Naive B cell (primary cell): ENCODE results near the gene MAPK8. TPM values are rescaled to one million over a fixed set of nuclear protein-coding genes. Genes with fewer than 3 reads are reported as not detected.

Experiments
- ATAC-seq, 2 donors: fragments of 150-1000 bp; cut with Tn5 transposase; 2 replicates each; pipeline ENCODE4 v1.10.0; 2021; ENCODE audit warnings: low read depth in 2 of 2, mild to moderate bottlenecking in 2 of 2, moderate library complexity in 2 of 2
- DNase-seq: peaks from one replicate; pipeline ENCODE4 v3.0.0; 2022
- H3K27ac Mint-ChIP-seq, 6 donors: one replicate each; pipeline ENCODE4 v1.8.0; 2020 to 2022; ENCODE audit warnings: mild to moderate bottlenecking in 6 of 6, mixed read lengths in 6 of 6, moderate library complexity in 5 of 6, inconsistent platforms in 2 of 6
- H3K27me3 Mint-ChIP-seq, 3 donors: one replicate each; pipeline ENCODE4 v1.8.0; 2021 to 2022; ENCODE audit warnings: mixed read lengths in 3 of 3, mild to moderate bottlenecking in 1 of 3
- H3K36me3 Mint-ChIP-seq, 2 donors: one replicate each; pipeline ENCODE4 v1.8.0; 2020 to 2022; ENCODE audit warnings: mixed read lengths in 2 of 2, inconsistent platforms in 1 of 2, mild to moderate bottlenecking in 1 of 2
- H3K4me1 Mint-ChIP-seq, 3 donors: one replicate each; pipeline ENCODE4 v1.8.0; 2020 to 2022; ENCODE audit warnings: mixed read lengths in 3 of 3, inconsistent platforms in 1 of 3, mild to moderate bottlenecking in 1 of 3, moderate library complexity in 1 of 3
- H3K4me3 Mint-ChIP-seq, 8 donors: one replicate each; pipeline ENCODE4 v1.8.0; 2020 to 2022; ENCODE audit warnings: mild to moderate bottlenecking in 8 of 8, mixed read lengths in 8 of 8, moderate library complexity in 8 of 8, inconsistent platforms in 2 of 8
- H3K9me3 Mint-ChIP-seq, 7 donors: one replicate each; pipeline ENCODE4 v1.8.0; 2020 to 2022; ENCODE audit warnings: mixed read lengths in 7 of 7, mild to moderate bottlenecking in 5 of 7, inconsistent platforms in 2 of 7, moderate library complexity in 1 of 7
- polyA plus RNA-seq, 6 donors: library from polyadenylated mRNA; unstranded; fragments of 300-500 nt; fragmentation: Illumina TruSeq; gene quantifications; one replicate each; pipeline ENCODE4 v1.2.3, GENCODE V29; 2021; ENCODE audit warnings: low read depth in 6 of 6

MAPK8 gene
- polyA plus RNA-seq, 6 donors from 2014 or later, result 7.0 to 25.8 (median 22.1) TPM

- no peaks in the 10 kb centered on the region for H3K9me3 Mint-ChIP-seq
- no peaks in the 10 kb centered on the region for H3K36me3 Mint-ChIP-seq
- H3K27ac Mint-ChIP-seq, result no peak overlapping the region
- peaks cover 0 to 20% (median 0%) of the 10 kb centered on the region in 3 donors for H3K27me3 Mint-ChIP-seq
- H3K4me3 Mint-ChIP-seq, result no peak overlapping the region
- no peak for ATAC-seq
- DNase-seq, result no peak
- peaks cover 0 to 6% (median 0%) of the 10 kb centered on the region in 3 donors for H3K4me1 Mint-ChIP-seq
These were observed 139.5 kb downstream of the MAPK8 start for GRCh38 chr10:48445932-48446331.

- H3K27me3 Mint-ChIP-seq, result peaks cover 0 to 20% (median 0%) of the 10 kb centered on the region in 3 donors
- no peak overlapping the region for H3K4me3 Mint-ChIP-seq
- no peaks in the 10 kb centered on the region for H3K9me3 Mint-ChIP-seq
- no peak for DNase-seq
- H3K36me3 Mint-ChIP-seq, result no peaks in the 10 kb centered on the region
- H3K4me1 Mint-ChIP-seq, result peaks cover 0 to 6% (median 0%) of the 10 kb centered on the region in 3 donors
- H3K27ac Mint-ChIP-seq, result no peak overlapping the region
- ATAC-seq, result no peak
These were observed 140.3 kb downstream of the MAPK8 start for GRCh38 chr10:48446785-48447184.

GRCh38 chr10:48447356-48448215 is 141.1 kb downstream of the MAPK8 start:
- H3K4me3 Mint-ChIP-seq, result no peak overlapping the region
- H3K9me3 Mint-ChIP-seq, result no peaks in the 10 kb centered on the region
- peaks cover 0 to 6% (median 0%) of the 10 kb centered on the region in 3 donors for H3K4me1 Mint-ChIP-seq
- H3K27me3 Mint-ChIP-seq, result peaks cover 0 to 20% (median 0%) of the 10 kb centered on the region in 3 donors
- no peaks in the 10 kb centered on the region for H3K36me3 Mint-ChIP-seq
- ATAC-seq (no peak), DNase-seq (no peak)
- peak overlapping the region in 1 of 6 donors; percentile 76 for H3K27ac Mint-ChIP-seq

- peaks cover 0 to 20% (median 0%) of the 10 kb centered on the region in 3 donors for H3K27me3 Mint-ChIP-seq
- no peak overlapping the region for H3K27ac Mint-ChIP-seq
- H3K4me3 Mint-ChIP-seq, result no peak overlapping the region
- no peaks in the 10 kb centered on the region for H3K9me3 Mint-ChIP-seq
- H3K4me1 Mint-ChIP-seq, result peaks cover 0 to 6% (median 0%) of the 10 kb centered on the region in 3 donors
- DNase-seq (no peak), ATAC-seq (no peak)
- H3K36me3 Mint-ChIP-seq, result no peaks in the 10 kb centered on the region
These were observed 142.3 kb downstream of the MAPK8 start for GRCh38 chr10:48448796-48449195.

- no peak overlapping the region for H3K27ac Mint-ChIP-seq
- no peaks in the 10 kb centered on the region for H3K36me3 Mint-ChIP-seq
- H3K4me3 Mint-ChIP-seq, result no peak overlapping the region
- ATAC-seq (no peak), DNase-seq (no peak)
- no peaks in the 10 kb centered on the region for H3K9me3 Mint-ChIP-seq
- peaks cover 0 to 6% (median 0%) of the 10 kb centered on the region in 3 donors for H3K4me1 Mint-ChIP-seq
- peaks cover 0 to 20% (median 0%) of the 10 kb centered on the region in 3 donors for H3K27me3 Mint-ChIP-seq
These were observed 143.2 kb downstream of the MAPK8 start for GRCh38 chr10:48449501-48450232.

- Mint-ChIP-seq H3K4me3 (no peak overlapping the region), H3K9me3 (no peaks in the 10 kb centered on the region), H3K27ac (no peak overlapping the region), H3K36me3 (no peaks in the 10 kb centered on the region), H3K27me3 (peaks cover 0 to 20% (median 0%) of the 10 kb centered on the region in 3 donors), H3K4me1 (peaks cover 0 to 6% (median 0%) of the 10 kb centered on the region in 3 donors)
- ATAC-seq, result no peak
- DNase-seq, result no peak
These were observed 143.8 kb downstream of the MAPK8 start for GRCh38 chr10:48450233-48450740.

GRCh38 chr10:48450741-48451466 is 144.4 kb downstream of the MAPK8 start:
- peaks cover 0 to 20% (median 0%) of the 10 kb centered on the region in 3 donors for H3K27me3 Mint-ChIP-seq
- H3K9me3 Mint-ChIP-seq, result no peaks in the 10 kb centered on the region
- H3K27ac Mint-ChIP-seq, result no peak overlapping the region
- H3K4me3 Mint-ChIP-seq, result no peak overlapping the region
- no peaks in the 10 kb centered on the region for H3K36me3 Mint-ChIP-seq
- peaks cover 0 to 6% (median 0%) of the 10 kb centered on the region in 3 donors for H3K4me1 Mint-ChIP-seq
- ATAC-seq (no peak), DNase-seq (no peak)

GRCh38 chr10:48451969-48452878 is 145.7 kb downstream of the MAPK8 start:
- Mint-ChIP-seq H3K27me3 (peaks cover 0 to 9% (median 0%) of the 10 kb centered on the region in 3 donors), H3K4me3 (no peak overlapping the region), H3K36me3 (no peaks in the 10 kb centered on the region), H3K9me3 (no peaks in the 10 kb centered on the region), H3K27ac (no peak overlapping the region), H3K4me1 (peaks cover 7 to 18% (median 10%) of the 10 kb centered on the region in 3 donors)
- ATAC-seq, result no peak
- no peak for DNase-seq

- no peaks in the 10 kb centered on the region for H3K9me3 Mint-ChIP-seq
- H3K4me3 Mint-ChIP-seq, result no peak overlapping the region
- no peak for ATAC-seq
- no peak for DNase-seq
- peaks cover 0 to 6% (median 0%) of the 10 kb centered on the region in 3 donors for H3K27me3 Mint-ChIP-seq
- peaks cover 11 to 16% (median 12%) of the 10 kb centered on the region in 3 donors for H3K4me1 Mint-ChIP-seq
- no peak overlapping the region for H3K27ac Mint-ChIP-seq
- no peaks in the 10 kb centered on the region for H3K36me3 Mint-ChIP-seq
These were observed 146.5 kb downstream of the MAPK8 start for GRCh38 chr10:48452879-48453412.

- peaks cover 0 to 6% (median 0%) of the 10 kb centered on the region in 3 donors for H3K27me3 Mint-ChIP-seq
- H3K27ac Mint-ChIP-seq, result no peak overlapping the region
- no peak for ATAC-seq
- H3K36me3 Mint-ChIP-seq, result no peaks in the 10 kb centered on the region
- H3K4me1 Mint-ChIP-seq, result peaks cover 11 to 16% (median 12%) of the 10 kb centered on the region in 3 donors
- peak overlapping the region in 1 of 8 donors; percentile 12 for H3K4me3 Mint-ChIP-seq
- DNase-seq, result no peak
- no peaks in the 10 kb centered on the region for H3K9me3 Mint-ChIP-seq
These were observed 147.2 kb downstream of the MAPK8 start for GRCh38 chr10:48453451-48454301.

- peaks cover 11 to 16% (median 12%) of the 10 kb centered on the region in 3 donors for H3K4me1 Mint-ChIP-seq
- ATAC-seq (no peak), DNase-seq (no peak)
- no peak overlapping the region for H3K27ac Mint-ChIP-seq
- H3K9me3 Mint-ChIP-seq, result no peaks in the 10 kb centered on the region
- H3K36me3 Mint-ChIP-seq, result no peaks in the 10 kb centered on the region
- H3K4me3 Mint-ChIP-seq, result no peak overlapping the region
- H3K27me3 Mint-ChIP-seq, result peaks cover 0 to 6% (median 0%) of the 10 kb centered on the region in 3 donors
These were observed 148.0 kb downstream of the MAPK8 start for GRCh38 chr10:48454302-48455054.
